GM12891 (cell line): ENCODE results near the gene ACOT8.

Experiments used
- DNase-seq: peaks from one replicate; pipeline ENCODE4 v3.0.0; 2011; ENCODE audit warnings: low spot score; ENCODE audit not compliant: insufficient read length
- FAIRE-seq: peaks from 2 replicates; lab custom pipeline; 2011; peaks lifted over from hg19 to GRCh38; lab: Jason Lieb, UNC
- PAX5 ChIP-seq: IDR thresholded peaks from 2 replicates; pipeline ENCODE4 v1.6.1; 2011; ENCODE audit warnings: low read length, moderate library complexity, mild to moderate bottlenecking; ENCODE audit not compliant: insufficient read depth, severe bottlenecking
- POLR2A ChIP-seq: IDR thresholded peaks from 2 replicates; pipeline ENCODE4 v1.6.1; 2011; ENCODE audit warnings: low read depth, low read length, control low read depth
- POLR2AphosphoS5 ChIP-seq: IDR thresholded peaks from 2 replicates; pipeline ENCODE4 v1.6.1; 2011; ENCODE audit warnings: low read depth, low read length, control low read depth
- POU2F2 ChIP-seq: IDR thresholded peaks from 2 replicates; pipeline ENCODE4 v1.6.1; 2011; ENCODE audit warnings: low read depth, mild to moderate bottlenecking, control low read depth, low read length, moderate library complexity
- SPI1 ChIP-seq: IDR thresholded peaks from 2 replicates; pipeline ENCODE4 v1.6.1; 2011; ENCODE audit warnings: low read depth, low read length, control low read depth
- TAF1 ChIP-seq: IDR thresholded peaks from 2 replicates; pipeline ENCODE4 v1.6.1; 2011; ENCODE audit warnings: low read depth, low read length, control low read depth

Gene ACOT8

GRCh38 chr20:45853484-45853883 lies 3.7 kb downstream of the ACOT8 start:
- FAIRE-seq (no peak), DNase-seq (no peak)
- TF ChIP-seq POU2F2 (no peak), SPI1 (no peak), POLR2A (no peak), PAX5 (no peak), TAF1 (no peak), POLR2AphosphoS5 (no peak)

GRCh38 chr20:45852326-45852725 lies 4.9 kb downstream of the ACOT8 start:
- FAIRE-seq (no peak), DNase-seq (no peak)
- no peak for TF ChIP-seq POLR2A
- TF ChIP-seq TAF1, result no peak
- no peak for TF ChIP-seq PAX5
- TF ChIP-seq SPI1, result no peak
- TF ChIP-seq POLR2AphosphoS5, result no peak
- TF ChIP-seq POU2F2, result no peak

- DNase-seq (no peak), FAIRE-seq (no peak)
- TF ChIP-seq TAF1, result no peak
- no peak for TF ChIP-seq POLR2AphosphoS5
- TF ChIP-seq SPI1, result no peak
- no peak for TF ChIP-seq PAX5
- TF ChIP-seq POU2F2, result no peak
- TF ChIP-seq POLR2A, result no peak
Observed at GRCh38 chr20:45851501-45851900, 5.7 kb downstream of the ACOT8 start.

DNA sequence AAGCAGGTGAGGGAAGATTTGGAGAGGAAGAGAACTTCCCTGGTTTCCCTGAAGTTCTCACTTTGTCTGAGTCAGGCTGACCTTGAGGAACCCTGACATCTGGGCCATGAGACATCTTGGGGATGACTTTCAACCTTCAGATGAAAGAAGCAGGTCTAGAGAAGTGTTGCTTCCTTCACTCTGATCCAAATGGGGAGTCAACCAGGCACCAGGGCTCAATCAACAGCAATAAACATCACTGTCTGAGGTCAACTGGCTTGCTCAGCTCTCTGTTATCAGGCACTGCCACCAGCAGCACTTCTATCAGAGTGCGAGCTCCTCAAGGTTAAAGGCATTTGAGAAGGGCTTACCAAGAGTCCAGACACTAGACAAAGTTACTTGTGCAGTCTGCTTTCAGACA lies 6.3 kb downstream of the ACOT8 start:
- no peak for TF ChIP-seq PAX5
- TF ChIP-seq POLR2AphosphoS5, result no peak
- no peak for TF ChIP-seq TAF1
- TF ChIP-seq POLR2A, result no peak
- no peak for TF ChIP-seq POU2F2
- no peak for TF ChIP-seq SPI1
- FAIRE-seq, result no peak
- no peak for DNase-seq

- TF ChIP-seq TAF1 (no peak), SPI1 (no peak), PAX5 (no peak)
- no peak for DNase-seq
- no peak for FAIRE-seq
Observed at GRCh38 chr20:45850238-45850637, 7.0 kb downstream of the ACOT8 start.

DNA sequence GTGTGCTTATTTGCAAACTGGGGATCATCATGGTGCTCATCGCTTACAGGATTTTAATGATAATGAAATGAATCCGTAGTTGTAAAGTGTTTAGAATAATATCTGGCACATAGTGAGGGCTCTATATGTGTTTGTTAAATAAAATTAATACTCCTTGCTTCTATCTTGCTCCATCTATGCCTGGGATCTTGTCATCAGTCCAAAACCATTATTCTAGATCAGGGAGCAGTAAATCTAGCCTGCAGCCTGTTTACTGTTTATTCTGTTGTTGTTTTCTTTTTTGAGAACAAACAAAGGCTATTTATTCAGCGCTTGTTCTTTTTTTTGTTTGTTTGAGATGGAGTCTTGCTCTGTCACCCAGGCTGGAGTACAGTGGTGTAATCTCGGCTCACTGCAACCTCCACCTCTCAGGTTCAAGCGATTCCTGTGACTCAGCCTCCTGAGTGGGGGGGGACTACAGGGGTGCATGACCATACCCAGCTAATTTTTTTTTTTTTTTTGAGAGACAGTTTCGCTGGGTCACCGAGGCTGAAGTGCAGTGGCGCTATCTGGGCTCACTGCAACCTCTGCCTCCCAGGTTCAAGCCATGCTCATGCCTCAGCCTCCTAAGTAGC lies 8.1 kb downstream of the ACOT8 start:
- DNase-seq, result no peak
- no peak for FAIRE-seq
- TF ChIP-seq TAF1 (no peak), SPI1 (no peak), PAX5 (no peak), POLR2A (no peak), POU2F2 (no peak), POLR2AphosphoS5 (no peak)

GRCh38 chr20:45848421-45848820 lies 8.8 kb downstream of the ACOT8 start:
- no peak for FAIRE-seq
- TF ChIP-seq POLR2A (no peak), TAF1 (no peak), SPI1 (no peak)

DNA sequence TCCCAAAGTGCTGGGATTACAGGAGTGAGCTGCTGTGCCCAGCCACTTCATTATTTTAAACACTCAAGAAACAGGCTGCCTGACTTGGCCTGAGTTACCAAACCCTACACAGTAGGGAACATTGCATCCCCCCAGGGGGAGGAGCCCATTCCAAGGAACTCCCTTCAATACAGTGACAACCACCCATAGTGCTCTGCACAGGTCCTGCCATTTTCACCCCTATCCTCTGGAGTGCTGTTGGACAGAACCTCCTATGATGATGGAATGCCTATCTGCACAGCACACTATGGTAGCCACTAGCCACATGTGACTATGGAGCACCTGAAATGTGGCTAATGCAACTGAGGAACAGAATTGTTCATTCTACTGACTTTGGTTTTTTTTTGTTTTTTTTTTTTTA lies 11.7 kb downstream of the ACOT8 start:
- TF ChIP-seq POLR2AphosphoS5 (no peak), POU2F2 (no peak), SPI1 (no peak), POLR2A (no peak)
- DNase-seq (no peak), FAIRE-seq (no peak)

More at GRCh38 chr20:45848421-45848820, 8.8 kb downstream of the ACOT8 start:
- no peak for DNase-seq

- TF ChIP-seq TAF1, result no peak
- TF ChIP-seq POLR2AphosphoS5, result no peak
- no peak for TF ChIP-seq SPI1
- TF ChIP-seq POLR2A, result no peak
- no peak for TF ChIP-seq PAX5
- TF ChIP-seq POU2F2, result no peak
- FAIRE-seq, result no peak
- DNase-seq, result no peak
Observed at GRCh38 chr20:45843506-45843905, 13.7 kb downstream of the ACOT8 start.

GRCh38 chr20:45842169-45842812 lies 14.9 kb downstream of the ACOT8 start:
- no peak for TF ChIP-seq POLR2A
- no peak for TF ChIP-seq TAF1
- TF ChIP-seq PAX5, result no peak
- TF ChIP-seq SPI1, result peak; percentile 83
- no peak for TF ChIP-seq POLR2AphosphoS5
- FAIRE-seq, result peak; percentile 83
- peak; percentile 64 for DNase-seq
